Fibroblast of pulmonary artery (primary cell): Measurements from ENCODE around the gene PLAC9.

ENCODE experiments used
- DNase-seq: peaks from one replicate; pipeline ENCODE4 v3.0.0-alpha.2; 2010; ENCODE audit warnings: low read depth
- H3K4me3 ChIP-seq: replicated peaks from 2 replicates; pipeline ENCODE4 v1.5.1; 2011; ENCODE audit warnings: low read depth, mild to moderate bottlenecking, control low read depth, low read length, moderate library complexity
- CTCF ChIP-seq: IDR thresholded peaks from 2 replicates; pipeline ENCODE4 v1.5.1; 2011; ENCODE audit warnings: mild to moderate bottlenecking, control low read depth, low read length, inconsistent platforms; ENCODE audit errors: missing control alignments

The PLAC9 gene

GRCh38 chr10:80155696-80156215 is 23.2 kb downstream of the PLAC9 start:
- no peak overlapping the region for H3K4me3 ChIP-seq
- no peak for DNase-seq
- TF ChIP-seq CTCF, result no peak

DNA sequence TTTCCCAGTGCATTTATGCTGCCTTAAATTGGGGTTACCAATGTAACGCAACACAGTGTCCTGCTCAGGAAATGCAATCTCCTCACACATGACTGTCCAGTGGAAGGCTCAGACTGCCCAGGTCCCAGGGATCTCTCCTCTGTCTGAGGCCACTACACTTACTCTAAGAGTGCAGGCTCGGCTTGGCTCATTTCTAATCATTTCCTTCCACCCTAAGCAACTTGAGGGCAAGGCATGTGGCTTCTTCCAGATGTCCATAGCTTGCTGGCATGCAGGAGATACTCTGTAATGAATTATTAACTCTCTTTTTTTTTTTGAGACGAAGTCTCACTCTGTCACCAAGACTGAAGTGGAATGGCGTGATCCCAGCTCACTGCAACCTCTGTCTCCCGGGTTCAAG is 23.7 kb downstream of the PLAC9 start:
- H3K4me3 ChIP-seq, result no peak overlapping the region
- no peak for DNase-seq
- no peak for TF ChIP-seq CTCF

DNA sequence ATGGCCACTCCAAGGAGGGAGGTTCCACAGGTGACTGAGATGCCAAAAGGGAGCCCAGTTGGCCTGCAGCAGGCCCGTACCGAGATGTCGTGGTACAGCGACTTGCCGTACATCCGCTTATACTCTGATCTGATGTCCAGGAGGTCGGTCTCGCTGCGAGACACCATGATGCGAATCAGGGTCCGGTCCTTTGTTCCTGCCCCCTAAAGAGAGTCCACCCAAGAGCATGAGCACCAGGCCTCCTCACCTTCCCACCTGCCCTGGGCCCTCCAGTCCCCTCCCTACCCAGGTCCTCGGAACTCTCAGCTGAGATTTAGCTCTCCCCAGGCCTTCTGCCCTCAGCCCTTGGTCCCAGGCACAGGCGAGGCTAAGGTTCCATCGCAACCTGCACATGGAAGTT is 25.0 kb downstream of the PLAC9 start:
- TF ChIP-seq CTCF, result no peak
- DNase-seq, result no peak
- no peak overlapping the region for H3K4me3 ChIP-seq

- no peak overlapping the region for H3K4me3 ChIP-seq
- TF ChIP-seq CTCF, result no peak
- no peak for DNase-seq
Measured at GRCh38 chr10:80158126-80158525, 25.6 kb downstream of the PLAC9 start.

DNA sequence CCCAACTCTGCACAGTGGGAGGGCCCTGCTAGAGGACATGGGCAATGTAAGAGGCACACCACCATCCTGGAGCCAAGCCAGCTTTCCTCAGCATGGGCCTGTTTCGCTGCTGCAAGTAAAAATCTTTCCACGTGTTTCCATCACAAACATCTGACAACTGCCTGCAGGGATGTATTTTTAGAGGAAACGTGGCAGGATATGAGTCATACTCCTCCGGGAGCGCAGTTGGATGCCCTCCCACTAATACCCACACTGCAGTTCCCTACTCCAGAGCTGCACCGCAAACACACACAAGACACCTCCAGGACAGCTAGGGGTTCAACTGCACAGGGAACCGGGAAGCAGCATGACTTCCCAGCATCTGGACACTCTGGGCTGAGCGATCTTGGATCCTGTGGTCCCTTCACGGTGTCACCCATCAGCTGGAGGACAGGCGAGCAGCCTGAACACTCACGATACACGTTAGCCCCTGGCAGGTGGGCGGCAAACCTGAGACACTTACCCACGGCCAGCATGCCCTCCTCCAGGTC is 26.1 kb downstream of the PLAC9 start:
- H3K4me3 ChIP-seq, result no peak overlapping the region
- TF ChIP-seq CTCF, result no peak
- DNase-seq, result peak; percentile 99

DNA sequence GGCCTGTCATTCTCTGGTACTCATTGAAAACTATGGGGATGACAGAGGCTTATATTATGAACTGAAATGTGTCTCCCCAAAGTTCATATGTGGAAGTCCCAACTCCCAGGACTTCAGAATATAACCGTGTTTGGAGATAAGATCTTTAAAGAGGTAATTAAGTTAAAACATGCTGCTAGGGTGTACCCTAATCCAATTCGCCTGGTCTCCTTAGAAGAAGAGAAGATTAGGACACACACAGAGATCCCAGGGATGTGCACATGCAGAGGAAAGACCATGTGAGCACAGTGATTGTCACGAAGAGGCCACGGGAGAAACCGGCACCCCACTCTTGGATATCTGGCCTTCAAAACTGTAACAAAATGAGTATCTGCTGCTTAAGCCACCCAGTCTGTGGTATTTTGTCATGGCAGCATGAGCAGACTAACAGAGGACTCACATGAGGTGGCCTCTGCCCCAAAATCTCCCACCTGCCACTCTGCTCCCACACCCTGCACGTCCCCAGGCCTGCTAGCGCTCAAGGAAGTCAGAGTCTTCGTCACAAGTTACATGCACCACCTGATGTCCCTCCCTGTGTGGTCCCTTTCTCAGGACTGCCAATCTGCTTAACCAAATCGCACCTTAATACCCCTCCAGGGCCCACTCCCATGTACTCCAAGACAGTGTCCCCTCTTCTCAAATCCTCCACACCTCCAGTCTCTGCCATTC is 26.8 kb downstream of the PLAC9 start:
- H3K4me3 ChIP-seq, result no peak overlapping the region
- no peak for TF ChIP-seq CTCF
- DNase-seq, result no peak
